HS-27A (cell line): ENCODE data around the gene SNX20.

Experiments
- DNase-seq: peaks from one replicate; pipeline ENCODE4 v3.0.0-alpha.2; 2012; ENCODE audit warnings: low read depth, missing footprints

Gene SNX20

DNA sequence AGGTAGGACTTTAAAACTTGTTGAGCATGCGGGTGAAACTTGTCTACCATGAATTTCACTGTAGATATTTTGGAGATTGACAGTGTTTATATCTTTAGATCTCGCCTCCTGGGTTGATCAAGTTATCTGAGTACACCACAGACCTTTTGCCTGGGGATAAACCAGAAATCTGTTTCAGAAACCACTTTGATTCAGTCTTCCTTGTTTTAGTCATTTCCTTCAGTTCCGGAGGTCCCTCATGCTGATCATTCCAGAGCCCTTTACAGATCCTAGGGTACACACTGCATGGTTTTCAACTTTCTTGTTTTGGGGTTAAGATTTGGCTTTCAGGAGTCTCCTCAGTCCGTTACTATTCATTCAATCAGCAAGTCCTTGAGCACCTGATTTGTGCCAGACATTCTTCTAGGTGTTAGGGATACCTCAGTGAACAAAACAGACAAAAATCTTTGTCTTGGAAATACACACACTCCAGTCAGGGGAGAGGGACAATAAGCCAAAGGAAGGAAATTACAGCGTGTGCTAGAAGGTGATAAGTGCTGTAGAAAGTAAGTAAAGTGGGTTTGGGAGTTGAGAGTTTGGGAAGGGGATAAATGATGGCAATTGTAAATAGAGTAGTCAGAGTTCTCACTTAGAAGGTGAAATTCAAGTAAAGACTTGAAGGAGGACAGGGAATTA lies 24.5 kb upstream of the SNX20 start:
- no peak for DNase-seq

DNA sequence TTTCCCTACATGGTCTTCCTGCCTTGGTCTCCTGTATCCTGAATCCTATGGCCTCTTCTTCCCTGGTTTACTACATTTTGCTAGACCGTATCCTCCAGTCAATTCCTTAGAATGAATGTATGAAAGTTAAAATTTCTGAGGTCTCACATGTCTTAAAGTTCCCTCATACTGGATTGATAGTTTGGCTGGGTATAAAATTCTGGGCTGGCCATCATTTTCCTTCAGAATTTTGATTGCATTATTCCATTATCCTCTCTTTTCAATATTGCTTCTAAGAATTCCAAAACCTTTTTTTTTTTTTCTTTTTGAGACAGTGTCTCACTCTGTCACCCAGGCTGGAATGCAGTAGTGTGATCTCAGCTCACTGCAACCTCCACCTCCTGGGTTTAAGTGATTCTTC lies 23.1 kb upstream of the SNX20 start:
- DNase-seq = no peak

DNA sequence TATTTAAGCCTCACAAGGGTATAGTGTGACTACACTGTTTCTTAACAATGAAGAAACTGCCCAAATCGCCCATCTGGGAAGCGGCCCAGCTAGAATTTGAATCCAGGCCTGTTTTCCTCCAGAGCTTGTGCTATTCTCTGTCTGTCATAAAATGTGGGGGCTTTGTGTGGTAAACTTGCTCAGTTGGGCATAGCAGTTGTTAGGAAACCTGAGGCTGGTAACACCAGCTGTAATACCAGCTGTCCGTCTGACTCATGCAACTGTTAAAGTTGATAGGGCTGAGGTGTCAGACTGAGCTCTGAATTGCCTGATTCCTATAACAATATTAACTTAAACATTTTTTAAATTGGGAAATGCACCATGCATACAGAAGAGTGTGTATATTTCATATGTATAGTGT lies 21.6 kb upstream of the SNX20 start:
- no peak for DNase-seq

DNA sequence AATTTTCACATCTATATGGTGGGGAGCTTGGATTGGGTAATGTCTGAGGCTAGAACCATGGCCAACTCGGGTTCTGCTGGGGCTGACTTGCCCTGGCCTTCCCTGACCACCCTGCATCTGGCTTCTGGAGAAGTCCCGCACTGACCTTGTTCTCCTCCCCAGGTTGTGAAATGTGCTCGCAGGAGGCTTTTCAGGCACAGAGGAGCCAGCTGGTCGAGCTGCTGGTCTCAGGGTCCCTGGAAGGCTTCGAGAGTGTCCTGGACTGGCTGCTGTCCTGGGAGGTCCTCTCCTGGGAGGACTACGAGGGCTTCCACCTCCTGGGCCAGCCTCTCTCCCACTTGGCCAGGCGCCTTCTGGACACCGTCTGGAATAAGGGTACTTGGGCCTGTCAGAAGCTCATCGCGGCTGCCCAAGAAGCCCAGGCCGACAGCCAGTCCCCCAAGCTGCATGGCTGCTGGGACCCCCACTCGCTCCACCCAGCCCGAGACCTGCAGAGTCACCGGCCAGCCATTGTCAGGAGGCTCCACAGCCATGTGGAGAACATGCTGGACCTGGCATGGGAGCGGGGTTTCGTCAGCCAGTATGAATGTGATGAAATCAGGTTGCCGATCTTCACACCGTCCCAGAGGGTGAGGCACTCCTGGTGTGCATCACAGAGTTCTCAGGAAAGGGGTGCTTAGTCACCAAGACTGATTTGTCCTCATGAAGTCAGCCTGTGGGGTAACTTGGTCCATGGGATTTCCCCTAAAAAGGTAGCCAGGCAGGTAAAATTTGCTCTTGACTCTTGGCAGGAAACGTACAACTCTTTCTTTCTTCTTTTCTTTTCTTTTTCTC lies 18.4 kb upstream of the SNX20 start:
- no peak for DNase-seq

DNA sequence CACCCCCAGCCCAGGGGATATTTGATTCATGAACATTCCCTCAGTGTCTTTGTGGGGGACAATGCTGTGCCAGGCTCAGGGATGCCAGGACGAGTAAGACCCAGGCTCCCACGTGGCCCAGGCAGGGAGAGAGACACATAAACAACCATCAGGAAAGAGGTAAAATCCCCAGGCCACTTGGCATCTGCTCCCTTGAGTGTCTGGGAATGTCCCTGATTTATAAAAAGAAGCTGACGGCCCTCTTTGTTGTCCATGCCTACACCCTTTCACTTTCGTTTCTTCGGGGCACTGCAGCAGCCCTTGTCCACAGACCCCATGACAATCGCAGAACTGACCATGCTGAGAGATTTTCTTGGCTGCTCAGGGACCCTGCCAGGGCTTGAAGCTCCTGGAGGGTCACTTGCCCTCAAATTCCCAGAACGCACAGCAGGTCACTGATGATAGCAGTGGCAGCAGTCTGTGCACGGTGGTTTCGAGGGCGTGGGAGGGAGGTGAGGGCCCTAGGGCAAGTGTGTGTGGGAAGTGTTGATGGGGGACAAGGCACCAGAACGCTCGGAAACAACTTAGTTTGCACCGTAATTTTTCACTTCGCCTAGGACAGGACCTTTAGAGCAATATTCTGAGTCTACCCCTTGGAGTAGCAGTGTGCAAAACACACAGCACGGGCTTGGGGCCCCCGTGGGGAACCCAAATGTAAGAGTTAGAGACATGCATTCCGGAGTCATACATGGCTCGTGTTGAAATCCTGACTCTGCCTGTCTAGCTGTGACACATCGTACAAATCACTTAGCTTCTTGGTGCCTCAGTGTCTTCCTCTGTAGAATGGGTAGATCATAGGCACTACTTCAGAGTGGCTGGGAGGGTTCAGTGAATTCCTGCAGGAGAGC lies 17.0 kb upstream of the SNX20 start:
- no peak for DNase-seq

DNA sequence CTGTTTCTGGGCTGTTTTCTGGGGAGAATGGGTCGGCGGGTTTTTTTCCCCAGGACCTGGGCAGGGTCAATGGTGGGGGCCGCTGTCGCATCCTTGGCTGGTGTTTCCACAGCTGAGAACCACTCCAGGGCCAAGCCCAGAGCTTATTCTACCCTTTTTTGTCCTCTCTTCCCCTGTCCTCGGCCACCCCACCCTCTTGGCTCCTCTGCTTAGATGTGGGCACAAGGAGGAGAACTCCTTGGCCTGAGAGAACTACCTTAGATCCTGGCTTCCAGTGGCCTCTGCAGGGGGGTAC lies 16.3 kb upstream of the SNX20 start:
- no peak for DNase-seq

DNA sequence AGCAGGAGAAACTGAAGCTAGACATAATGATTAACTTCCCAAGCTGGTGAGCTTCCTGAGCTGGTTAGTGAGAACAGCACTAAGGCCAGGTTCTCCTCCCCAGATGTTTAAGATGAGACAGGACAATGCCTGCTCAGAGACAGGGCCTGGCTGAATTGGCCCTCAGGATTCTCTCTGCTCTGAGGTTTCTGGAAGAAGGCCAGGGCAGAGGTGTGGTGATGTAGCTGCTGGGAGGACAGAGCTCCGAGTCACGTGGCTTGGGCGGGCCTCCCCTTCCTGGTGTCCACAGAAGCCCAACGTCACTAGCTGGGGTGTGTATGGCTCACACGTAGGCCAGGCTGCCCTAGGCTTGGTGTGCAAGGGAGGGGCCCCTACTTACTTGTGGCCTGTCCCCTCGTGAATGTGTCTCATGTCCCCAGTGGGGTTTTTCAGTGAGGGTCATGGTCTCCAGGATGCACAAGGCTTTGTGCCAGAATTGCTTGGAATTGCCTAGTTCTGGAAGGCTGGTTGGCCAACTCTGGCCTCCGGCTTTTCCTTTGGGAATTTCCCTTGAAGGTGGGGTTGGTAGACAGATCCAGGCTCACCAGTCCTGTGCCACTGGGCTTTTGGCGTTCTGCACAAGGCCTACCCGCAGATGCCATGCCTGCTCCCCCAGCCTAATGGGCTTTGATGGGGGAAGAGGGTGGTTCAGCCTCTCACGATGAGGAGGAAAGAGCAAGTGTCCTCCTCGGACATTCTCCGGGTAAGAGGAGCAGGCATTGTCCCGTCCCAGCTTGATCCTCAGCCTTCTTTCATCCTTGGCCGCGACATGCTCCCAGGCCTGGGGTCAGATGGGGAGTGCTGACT lies 15.7 kb upstream of the SNX20 start:
- no peak for DNase-seq

DNA sequence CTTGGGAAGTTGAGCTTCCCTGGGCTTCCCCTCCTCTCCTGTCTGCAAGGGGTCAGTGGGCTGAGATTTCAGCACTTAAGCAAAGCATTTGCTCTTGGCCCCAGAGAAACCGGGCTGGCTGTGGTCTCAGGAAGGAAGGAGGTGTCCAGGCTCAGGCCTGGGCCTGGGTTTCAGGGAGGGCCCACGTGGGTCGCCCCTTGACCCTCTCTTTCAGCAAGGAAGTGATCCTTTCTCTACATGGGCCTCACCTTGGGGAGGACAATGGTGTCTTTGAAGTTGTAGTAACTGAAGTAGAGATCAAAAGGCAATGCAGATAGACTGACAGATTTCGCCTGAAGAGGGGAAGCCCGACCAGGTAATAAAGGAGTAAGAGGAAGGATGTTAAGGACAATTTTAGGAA lies 15.0 kb upstream of the SNX20 start:
- no peak for DNase-seq

DNA sequence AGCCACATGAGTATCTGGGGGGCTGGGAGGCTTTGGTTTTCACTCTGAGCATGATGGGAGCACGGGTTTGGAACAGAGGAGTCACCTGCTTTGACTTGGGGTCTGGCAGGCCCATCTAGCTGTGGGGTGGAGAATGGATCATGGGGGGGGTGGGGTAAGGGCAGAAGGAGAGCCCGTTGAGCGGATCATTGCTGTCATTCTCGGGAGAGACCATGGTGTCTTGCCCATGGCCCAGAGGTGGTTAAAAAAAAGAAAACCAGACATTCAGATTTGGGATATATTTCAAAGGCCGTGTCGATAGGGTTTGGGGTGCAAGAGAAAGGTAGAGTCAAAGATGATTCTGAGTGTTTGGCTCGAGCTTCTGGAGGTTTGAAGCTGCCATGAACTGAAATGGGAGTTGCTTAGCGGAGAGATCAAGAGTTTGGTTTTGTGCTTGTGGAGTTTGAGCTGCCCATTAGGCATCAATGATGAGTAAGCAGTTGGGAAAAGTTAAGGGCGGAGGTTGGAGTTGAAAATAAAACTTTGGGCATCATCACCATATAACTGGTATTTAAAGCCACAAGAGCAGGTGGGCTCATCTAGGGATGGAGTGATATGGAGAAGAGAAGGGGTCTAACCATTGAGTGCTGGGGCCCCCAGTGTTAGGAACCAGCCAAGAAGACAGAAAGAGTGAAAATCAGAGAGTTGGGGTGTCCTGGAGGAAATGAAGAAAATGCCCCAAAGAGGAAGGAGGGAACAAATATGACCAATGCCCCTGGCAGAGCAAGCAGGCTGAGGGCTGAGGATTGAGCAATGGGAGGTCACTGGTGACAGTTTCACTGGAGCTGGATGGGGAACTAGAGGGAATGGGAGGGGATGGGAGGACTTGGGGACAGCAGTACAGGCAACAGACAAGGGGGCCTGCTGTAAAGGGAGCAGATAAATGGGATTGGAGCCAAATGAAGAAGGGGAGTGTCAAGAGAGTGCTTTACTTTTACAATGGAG lies 14.2 kb upstream of the SNX20 start:
- no peak for DNase-seq

DNA sequence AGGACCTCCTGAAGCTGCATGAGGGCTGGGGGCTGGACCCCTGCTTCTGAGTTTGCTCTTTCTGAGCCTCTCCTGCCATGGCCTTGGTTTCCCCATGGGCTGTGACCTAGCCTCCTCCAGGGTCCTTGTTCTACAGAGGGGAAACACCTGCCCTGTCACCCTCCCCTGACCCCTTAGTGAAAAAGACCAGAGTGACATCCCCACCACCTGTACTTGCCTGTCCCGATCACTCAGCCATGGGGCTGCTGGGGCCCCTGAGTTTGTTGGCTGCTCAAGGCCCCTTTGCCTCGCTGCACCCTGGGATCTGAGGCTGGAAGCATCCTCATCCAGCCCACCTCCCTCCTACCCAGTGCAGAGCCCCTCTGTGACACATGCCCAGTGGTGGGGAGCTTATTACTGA lies 13.1 kb upstream of the SNX20 start:
- no peak for DNase-seq

DNA sequence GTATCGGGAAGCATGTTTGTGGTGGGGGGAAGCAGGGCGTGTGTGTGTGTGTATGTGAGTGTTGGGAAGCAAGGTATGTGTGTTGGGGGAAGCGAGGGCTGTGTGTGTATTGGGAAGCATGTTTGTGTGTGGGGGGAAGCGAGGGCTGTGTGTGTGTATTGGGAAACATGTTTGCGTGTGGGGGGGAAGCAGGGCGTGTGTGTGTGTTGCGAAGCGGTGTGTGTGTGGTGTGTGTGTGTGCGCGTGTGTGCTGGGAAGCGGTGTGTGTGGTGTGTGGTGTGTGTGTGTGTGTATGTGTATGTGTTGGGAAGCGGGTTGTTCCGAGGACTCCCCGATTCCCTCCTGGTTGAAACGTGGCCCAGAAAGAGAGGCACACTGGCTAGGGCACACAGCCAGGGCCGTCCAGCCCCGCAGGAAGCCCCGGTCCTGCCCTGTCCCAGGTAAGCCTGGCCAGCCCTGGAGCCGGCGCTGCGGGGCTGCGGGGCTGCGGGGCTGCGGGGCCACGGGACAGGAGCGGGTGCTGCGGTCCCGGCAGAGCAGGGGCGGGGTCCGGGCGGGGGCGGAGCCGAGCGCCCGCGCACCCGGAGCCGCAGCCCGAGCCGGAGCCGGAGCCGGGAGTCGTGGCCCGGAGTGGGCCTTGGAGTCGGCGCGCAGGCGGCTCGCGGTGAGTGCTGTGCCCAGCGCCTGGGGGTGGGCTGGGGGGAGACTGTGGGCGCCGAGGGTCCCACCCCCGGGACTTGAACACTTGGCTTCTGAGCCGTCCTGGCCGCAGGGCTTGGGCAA lies 12.1 kb upstream of the SNX20 start, which contains the start of gene NOD2:
Gene NOD2 (plus strand): TSS at position 608 of the 783 bp plus-strand sequence. CDS start 5,890 bp downstream, outside the sequence.
- no peak for DNase-seq

DNA sequence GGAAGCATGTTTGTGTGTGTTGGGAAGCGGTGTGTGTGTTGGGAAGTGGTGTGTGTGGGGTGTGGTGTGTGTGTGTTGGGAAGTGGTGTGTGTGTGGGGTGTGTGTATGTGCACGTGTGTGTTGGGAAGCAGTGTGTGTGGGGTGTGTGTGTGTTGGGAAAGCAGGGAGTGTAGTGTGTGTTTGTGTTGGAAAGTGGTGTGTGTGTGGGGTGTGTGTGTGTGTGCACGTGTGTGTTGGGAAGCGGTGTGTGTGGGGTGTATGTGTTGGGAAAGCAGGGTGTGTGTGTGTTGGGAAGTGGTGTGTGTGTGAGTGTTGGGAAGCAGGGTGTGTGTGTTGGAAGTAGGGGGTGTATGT lies 11.5 kb upstream of the SNX20 start:
- no peak for DNase-seq

DNA sequence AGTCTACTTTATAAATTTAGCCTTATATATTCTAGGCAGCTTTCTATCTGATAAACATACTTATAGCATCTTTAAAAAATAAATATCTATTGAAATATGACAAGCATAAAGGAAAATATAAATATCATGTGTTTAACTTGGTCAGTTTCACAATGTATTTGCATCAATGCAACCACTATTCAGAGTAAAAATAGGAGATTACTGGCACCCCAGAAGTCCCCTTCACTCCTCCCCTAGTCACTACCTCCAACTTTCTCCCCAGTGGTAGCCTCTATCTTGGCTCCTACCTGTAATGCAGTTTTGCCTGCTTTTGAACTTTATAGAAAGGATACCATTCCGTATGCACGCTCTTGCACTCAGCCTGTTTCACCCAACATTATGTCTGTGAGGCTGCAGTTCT lies 9.1 kb upstream of the SNX20 start:
- DNase-seq = no peak

DNA sequence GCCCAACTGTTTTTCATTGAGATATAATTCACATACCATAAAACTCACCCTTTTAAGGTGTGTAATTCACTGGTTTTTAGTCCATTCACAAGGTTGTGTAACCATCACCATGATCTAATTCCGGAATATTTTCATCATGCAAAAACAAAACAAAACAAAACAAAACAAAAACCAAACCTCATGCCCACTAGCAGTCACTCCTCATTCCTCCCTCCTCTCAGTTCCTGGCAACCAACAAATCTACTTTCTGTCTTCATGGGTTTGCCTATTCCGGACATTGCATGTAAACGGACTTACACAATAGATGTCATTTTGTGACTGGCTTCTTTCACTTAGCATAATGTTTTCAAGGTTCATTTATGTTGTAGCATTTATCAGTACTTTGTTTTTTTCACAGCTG lies 7.8 kb upstream of the SNX20 start:
- no peak for DNase-seq

DNA sequence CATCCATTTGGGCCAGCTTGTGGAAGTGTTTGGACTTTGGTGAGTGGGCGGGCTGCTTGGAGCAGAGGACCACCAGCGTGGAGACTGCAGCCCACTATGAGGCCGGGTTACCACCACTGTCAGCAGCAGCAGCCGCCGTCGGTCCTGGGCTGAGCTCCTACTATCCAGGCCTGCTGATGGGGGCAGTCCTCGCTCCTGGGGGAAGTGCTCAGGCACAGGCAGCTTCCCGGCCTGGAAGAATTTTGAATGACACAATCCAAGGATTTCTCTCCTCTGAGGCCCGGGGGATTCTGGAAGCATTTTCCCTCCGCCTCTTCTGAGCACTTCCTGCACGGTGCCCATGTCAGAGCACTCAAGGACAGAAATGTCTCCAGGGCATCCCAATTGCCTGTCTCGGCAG lies 7.0 kb upstream of the SNX20 start:
- DNase-seq = no peak

DNA sequence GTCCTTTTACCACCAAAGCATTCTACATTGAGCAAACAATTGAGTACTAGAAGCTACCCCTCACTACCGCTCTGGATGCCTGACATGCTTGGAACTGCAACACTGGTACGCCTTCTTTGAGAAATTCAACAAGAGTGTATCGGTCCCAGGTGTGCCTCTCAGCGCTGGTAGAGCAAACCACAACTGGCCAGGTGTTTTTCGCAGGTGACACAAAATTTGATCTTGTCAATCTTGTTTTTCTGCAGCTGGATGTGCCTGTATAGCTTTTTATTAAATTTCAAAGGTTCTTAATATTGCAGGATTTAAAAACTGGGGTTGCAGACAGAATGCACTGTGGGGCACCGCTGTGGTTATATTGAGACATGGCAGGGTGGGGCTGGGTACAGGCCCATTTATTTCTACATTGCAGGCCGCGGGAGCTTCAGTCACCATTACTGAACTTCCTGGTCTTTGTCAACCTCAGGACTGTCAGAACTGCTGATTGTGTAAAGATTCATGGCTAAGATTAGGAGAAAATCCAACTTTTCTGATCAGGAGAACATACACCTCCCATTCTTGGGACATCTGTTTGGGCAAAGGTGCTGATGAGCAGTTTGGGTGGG lies 4.5 kb upstream of the SNX20 start:
- no peak for DNase-seq

DNA sequence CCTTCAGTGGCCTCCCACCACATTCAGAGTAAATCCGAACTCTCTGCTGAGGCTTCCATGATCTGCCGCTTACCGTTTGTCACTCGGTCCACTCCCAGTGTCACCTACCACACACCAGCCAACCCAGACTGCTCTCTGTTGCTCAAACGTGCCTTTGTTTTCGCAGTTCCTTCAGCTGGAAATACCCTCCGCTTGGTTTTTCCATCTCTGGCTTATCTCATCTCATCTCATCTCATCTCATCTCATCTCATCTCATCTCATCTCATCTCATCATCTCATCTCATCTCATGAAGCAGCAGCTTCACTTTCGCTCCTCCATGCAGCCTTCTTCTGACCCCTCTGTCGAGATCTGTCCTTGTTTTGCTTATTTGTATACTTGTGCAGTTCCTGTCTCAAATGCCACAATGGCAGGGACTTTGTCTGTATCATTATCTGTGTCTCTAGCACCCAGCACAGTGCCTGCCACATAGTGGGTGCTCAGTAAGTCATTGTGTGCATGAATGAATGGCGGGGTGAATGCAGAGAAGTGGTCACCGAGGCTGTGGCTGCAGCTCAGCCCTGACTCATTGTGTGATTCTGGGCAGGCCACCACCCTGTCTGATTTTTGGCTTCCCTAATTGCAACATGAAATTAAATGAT lies 3.8 kb upstream of the SNX20 start:
- DNase-seq = no peak

DNA sequence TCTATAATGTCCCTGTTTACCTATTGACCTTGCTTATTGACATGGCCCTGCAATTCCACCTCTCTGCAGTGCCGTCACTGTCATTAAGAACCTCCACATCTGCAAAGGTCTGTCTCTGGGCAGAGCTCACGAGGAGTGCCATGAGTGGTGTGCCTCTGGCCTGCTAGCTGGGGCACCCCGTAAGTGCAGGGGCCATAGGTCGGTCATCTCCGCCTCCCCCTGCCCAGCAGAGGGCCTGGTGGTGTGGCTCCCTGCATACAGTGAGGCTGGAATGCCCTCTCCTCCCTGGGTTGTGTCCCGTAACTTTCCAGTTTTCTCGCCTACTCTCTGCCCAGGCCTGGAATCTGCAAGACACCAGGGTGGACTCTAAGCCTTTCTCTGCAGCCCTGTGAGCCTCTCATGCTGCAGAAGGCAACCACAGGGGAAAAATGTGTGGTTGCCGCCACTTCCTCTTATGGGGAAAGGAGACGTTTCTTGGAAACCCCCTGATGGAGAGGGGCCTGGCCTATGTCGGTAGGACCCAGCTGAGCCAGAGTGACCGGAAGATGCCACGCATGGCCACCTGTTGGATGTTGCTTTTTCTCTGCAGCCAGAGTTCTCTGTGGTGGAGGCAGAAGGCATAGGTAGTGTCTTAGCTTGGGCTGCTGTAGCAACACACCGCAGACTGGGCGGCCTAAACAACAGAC lies 2.7 kb upstream of the SNX20 start:
- no peak for DNase-seq

DNA sequence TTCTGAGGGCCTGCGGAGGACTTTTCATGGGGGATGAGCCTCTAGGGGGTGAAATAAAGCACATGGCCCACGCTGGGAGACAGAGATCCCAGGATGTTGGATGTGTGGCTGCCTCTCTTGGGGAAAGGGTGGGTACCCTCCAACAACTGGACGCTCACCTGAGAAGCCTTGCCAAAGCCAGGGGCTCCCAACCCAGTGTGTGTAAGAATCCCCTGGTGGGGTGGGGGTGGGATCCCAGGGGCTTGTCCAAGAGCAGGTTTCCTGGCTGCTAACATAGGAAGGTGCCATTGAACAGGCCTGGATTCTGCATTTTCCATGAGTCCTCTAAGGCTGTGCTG lies 587 bp downstream of the SNX20 start:
- DNase-seq = no peak
